ENCODE data around the gene GPR137B.

GRCh38 chr1:236137285-236137852 lies 5.0 kb upstream of the GPR137B start:
- TF ChIP-seq GATA2 (IDR thresholded peaks at IDR 0.05; ENCODE audit: low read depth, low read length) (no peak), GATA3 (IDR thresholded peaks at IDR 0.05; ENCODE audit: low read depth, low read length) (no peak)

Data from SH-SY5Y (cell line).